WTC11 (cell line): Measurements from ENCODE around the gene KIF13A. TPM values are rescaled to one million over a fixed set of nuclear protein-coding genes. Genes with fewer than 3 reads are reported as not detected.
A peak's percentile ranks its signal among the peaks of the same experiment; 100 is the strongest.
"Not testable (repeated sequence)": the region's sequence is repeated elsewhere in the genome, so short reads cannot be mapped to it uniquely, and the experiment has no call there.

Experiments used
- ATAC-seq: fragments of 200-7000 bp; cut with Tn5 transposase; 2 replicates; pipeline ENCODE4 v1.10.0; 2021; ENCODE audit warnings: mild to moderate bottlenecking, moderate library complexity
- CTCF ChIA-PET: fragments of 300-600 bp; sonication (Branson Sonifier 250); formaldehyde crosslinking; loops from one replicate; lab custom pipeline; 2021; ENCODE audit warnings: antibody characterized with exemption; lab: Charles Lee
- POLR2A ChIA-PET: fragments of 350-600 bp; sonication (Branson Sonifier 250); formaldehyde crosslinking; loops from one replicate; lab custom pipeline; 2021; ENCODE audit warnings: antibody characterized with exemption; lab: Charles Lee
- DNase-seq: peaks from one replicate; pipeline ENCODE4 v3.0.0; 2021; ENCODE audit warnings: low spot score
- H3K27ac Mint-ChIP-seq: 2 replicates; pipeline ENCODE4 v1.8.0; 2021; ENCODE audit warnings: mixed read lengths
- H3K27me3 Mint-ChIP-seq: 2 replicates; pipeline ENCODE4 v1.8.0; 2021; ENCODE audit warnings: low read depth, mild to moderate bottlenecking, moderate library complexity, mixed read lengths
- H3K36me3 Mint-ChIP-seq: 2 replicates; pipeline ENCODE4 v1.8.0; 2021; ENCODE audit warnings: mixed read lengths
- H3K4me1 Mint-ChIP-seq: 2 replicates; pipeline ENCODE4 v1.8.0; 2022; ENCODE audit warnings: mixed read lengths
- H3K4me3 Mint-ChIP-seq: 2 replicates; pipeline ENCODE4 v1.8.0; 2021; ENCODE audit warnings: mild to moderate bottlenecking, moderate library complexity, mixed read lengths
- H3K9me3 Mint-ChIP-seq: 2 replicates; pipeline ENCODE4 v1.8.0; 2021; ENCODE audit warnings: mixed read lengths
- E2F4 ChIP-seq: sonication (generic); formaldehyde crosslinking; IDR thresholded peaks from 2 replicates; pipeline ENCODE4 v1.8.1; 2022; ENCODE audit warnings: low read depth, mild to moderate bottlenecking, moderate library complexity, missing genetic modification reagents, borderline replicate concordance
- GRHL2 ChIP-seq: fragments of 250-450 bp; sonication (Bioruptor Pico); IDR thresholded peaks from 2 replicates; pipeline ENCODE4 v1.8.0; 2022; ENCODE audit warnings: mild to moderate bottlenecking, moderate library complexity; ENCODE audit not compliant: insufficient replicate concordance, severe bottlenecking
- GTF2I ChIP-seq: fragments of 250-450 bp; sonication (Bioruptor Pico); conservative IDR thresholded peaks from 2 replicates; pipeline ENCODE4 v1.4.0; 2021; ENCODE audit warnings: mild to moderate bottlenecking
- HMGA2 ChIP-seq: fragments of 250-450 bp; sonication (Bioruptor Pico); IDR thresholded peaks from 2 replicates; pipeline ENCODE4 v1.4.0; 2021; ENCODE audit warnings: mild to moderate bottlenecking, moderate library complexity
- IRF1 ChIP-seq: sonication (generic); formaldehyde crosslinking; IDR thresholded peaks from 2 replicates; pipeline ENCODE4 v1.8.0; 2023; ENCODE audit warnings: missing genetic modification reagents
- MYBL2 ChIP-seq: sonication (generic); formaldehyde crosslinking; IDR thresholded peaks from 2 replicates; pipeline ENCODE4 v1.8.1; 2023; ENCODE audit warnings: mild to moderate bottlenecking, moderate library complexity, missing genetic modification reagents
- NFYB ChIP-seq: sonication (generic); formaldehyde crosslinking; conservative IDR thresholded peaks from 2 replicates; pipeline ENCODE4 v1.8.0; 2022; ENCODE audit warnings: low read depth, missing genetic modification reagents
- PRDM15 ChIP-seq: sonication (generic); formaldehyde crosslinking; IDR thresholded peaks from 2 replicates; pipeline ENCODE4 v1.8.0; 2022; ENCODE audit warnings: missing genetic modification reagents
- ZNF263 ChIP-seq: sonication (generic); formaldehyde crosslinking; IDR thresholded peaks from 2 replicates; pipeline ENCODE4 v1.8.1; 2022; ENCODE audit warnings: low read depth, mild to moderate bottlenecking, moderate library complexity, missing genetic modification reagents
- ZNF423 ChIP-seq: fragments of 250-450 bp; sonication (Bioruptor Pico); IDR thresholded peaks from 2 replicates; pipeline ENCODE4 v2.1.2; 2022; ENCODE audit warnings: mild to moderate bottlenecking, moderate library complexity
- ZNF671 ChIP-seq: fragments of 250-450 bp; sonication (Bioruptor Pico); IDR thresholded peaks from 2 replicates; pipeline ENCODE4 v1.8.0; 2021; ENCODE audit warnings: mild to moderate bottlenecking
- total RNA-seq: library from RNA; stranded (reverse); gene quantifications from 3 replicates; pipeline ENCODE4 v1.2.3, GENCODE V29; 2021

Gene KIF13A
- total RNA-seq, 1 experiment from 2014 or later, result 32.7 TPM

GRCh38 chr6:18016133-18016532, 28.7 kb upstream of the KIF13A start:
- POLR2A ChIA-PET, result interaction anchor here (0.7 to 0.9 kb wide), 2 partner anchors 40 to 295 kb away, joined by 3 read pairs; no protein-coding TSS in a partner anchor
- no peak overlapping the region for H3K4me3 Mint-ChIP-seq
- H3K27me3 Mint-ChIP-seq, result no peaks in the 10 kb centered on the region
- no peaks in the 10 kb centered on the region; the same call in 1 of the 2 replicates for H3K36me3 Mint-ChIP-seq
- DNase-seq (no peak), ATAC-seq (peak; percentile 50)
- CTCF ChIA-PET, result interaction anchor here (1.7 kb wide), 1 partner anchor 106 kb away, joined by 6 read pairs; the partner anchor contains the start of gene NHLRC1
- peaks cover 6% of the 10 kb centered on the region for H3K9me3 Mint-ChIP-seq
- H3K27ac Mint-ChIP-seq, result no peak overlapping the region
- H3K4me1 Mint-ChIP-seq, result peaks cover 31% of the 10 kb centered on the region
- no peak for TF ChIP-seq GTF2I (CRISPR knock-in tag)
- TF ChIP-seq E2F4, result no peak
- TF ChIP-seq MYBL2 (CRISPR knock-in tag), result no peak
- TF ChIP-seq GRHL2, result no peak

GRCh38 chr6:18011287-18011686, 23.9 kb upstream of the KIF13A start:
- Mint-ChIP-seq H3K27me3 (no peaks in the 10 kb centered on the region), H3K9me3 (peaks cover 9% of the 10 kb centered on the region), H3K36me3 (no peaks in the 10 kb centered on the region), H3K4me3 (no peak overlapping the region), H3K4me1 (peaks cover 10% of the 10 kb centered on the region), H3K27ac (no peak overlapping the region)
- TF ChIP-seq ZNF263 (CRISPR knock-in tag) (no peak), PRDM15 (CRISPR knock-in tag) (no peak), ZNF671 (CRISPR knock-in tag) (no peak), ZNF423 (no peak), HMGA2 (no peak)
- no peak for ATAC-seq
- DNase-seq, result no peak
- POLR2A ChIA-PET, result interaction anchor here (1.4 kb wide), 1 partner anchor 12 kb away, joined by 3 read pairs; no protein-coding TSS in a partner anchor
- CTCF ChIA-PET, result interaction anchor here (0.9 kb wide), 1 partner anchor 37 kb away, joined by 3 read pairs; no protein-coding TSS in a partner anchor

- CTCF ChIA-PET, result interaction anchor here (0.6 kb wide), 1 partner anchor 588 kb away, joined by 3 read pairs; no protein-coding TSS in a partner anchor
- H3K4me1 Mint-ChIP-seq, H3K4me3 Mint-ChIP-seq, H3K9me3 Mint-ChIP-seq, POLR2A ChIA-PET, H3K27me3 Mint-ChIP-seq, H3K27ac Mint-ChIP-seq, H3K36me3 Mint-ChIP-seq, ATAC-seq, DNase-seq: not testable (repeated sequence)
- peak; percentile 41; the same call in 1 of the 2 replicates for TF ChIP-seq NFYB
Measured at GRCh38 chr6:18010540-18010939, 23.1 kb upstream of the KIF13A start.

GRCh38 chr6:18004256-18004985, 17.0 kb upstream of the KIF13A start:
- DNase-seq (no peak), ATAC-seq (no peak)
- POLR2A ChIA-PET, result no interaction called here
- Mint-ChIP-seq H3K4me3 (no peak overlapping the region), H3K9me3 (no peaks in the 10 kb centered on the region), H3K27ac (no peak overlapping the region), H3K27me3 (no peaks in the 10 kb centered on the region), H3K4me1 (peaks cover 6% of the 10 kb centered on the region; the same call in 1 of the 2 replicates), H3K36me3 (no peaks in the 10 kb centered on the region)
- no peak for TF ChIP-seq IRF1 (CRISPR knock-in tag)
- CTCF ChIA-PET, result no interaction called here
